Progenitor cell of endocrine pancreas (in vitro differentiated cells): ENCODE measurements around the gene DSG4. TPM values are rescaled to one million over a fixed set of nuclear protein-coding genes. Genes with fewer than 3 reads are reported as not detected.

ENCODE experiments used
- DNase-seq: peaks from one replicate; pipeline ENCODE4 v3.0.0; 2021; ENCODE audit warnings: low spot score; ENCODE audit not compliant: unreplicated experiment
- H3K27ac Mint-ChIP-seq: 2 replicates; pipeline ENCODE4 v1.8.0; 2021; ENCODE audit warnings: mild to moderate bottlenecking, moderate library complexity, mixed read lengths
- H3K27me3 Mint-ChIP-seq: 2 replicates; pipeline ENCODE4 v1.8.0; 2021; ENCODE audit warnings: mixed read lengths
- H3K36me3 Mint-ChIP-seq: 2 replicates; pipeline ENCODE4 v1.8.0; 2022; ENCODE audit warnings: mixed read lengths; ENCODE audit not compliant: insufficient read depth
- H3K4me1 Mint-ChIP-seq: 2 replicates; pipeline ENCODE4 v1.8.0; 2021; ENCODE audit warnings: low read depth, mixed read lengths
- H3K4me3 Mint-ChIP-seq: 2 replicates; pipeline ENCODE4 v1.8.0; 2021; ENCODE audit warnings: low read depth, mild to moderate bottlenecking, moderate library complexity, mixed read lengths
- H3K9me3 Mint-ChIP-seq: 2 replicates; pipeline ENCODE4 v1.8.0; 2021; ENCODE audit warnings: low read depth, mixed read lengths
- total RNA-seq: library from RNA; stranded (reverse); gene quantifications from 2 replicates; pipeline ENCODE4 v1.2.1, GENCODE V29; 2021
- TF ChIP-seq, protein P1 (sequence below): fragments of 200-600 bp; sonication (generic); IDR thresholded peaks from one replicate; pipeline ENCODE4 v1.5.0; 2021; ENCODE audit warnings: antibody characterized with exemption, mild to moderate bottlenecking; ENCODE audit not compliant: unreplicated experiment

Gene DSG4
- total RNA-seq, 1 donor from 2014 or later: not detected

DNA sequence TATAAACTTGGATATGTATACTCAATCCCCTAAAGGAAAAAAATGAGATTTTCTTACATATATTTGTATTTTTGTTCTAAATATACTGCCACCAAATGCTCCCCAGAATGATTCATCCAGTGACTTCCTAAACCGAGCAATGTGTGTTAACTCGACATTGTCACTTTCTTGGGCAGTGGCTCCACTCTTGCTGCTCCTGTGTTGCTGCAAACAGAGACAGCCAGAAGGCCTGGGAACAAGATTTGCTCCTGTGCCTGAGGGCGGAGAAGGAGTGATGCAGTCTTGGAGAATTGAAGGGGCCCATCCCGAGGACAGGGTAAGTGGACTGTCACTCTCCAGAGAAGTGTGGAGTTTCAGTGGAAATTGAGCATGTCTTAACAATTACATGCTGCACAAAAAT is 32.7 kb downstream of the DSG4 start:
- Mint-ChIP-seq H3K27ac (no peak overlapping the region), H3K9me3 (peaks cover 4% of the 10 kb centered on the region), H3K27me3 (no peaks in the 10 kb centered on the region), H3K4me1 (no peaks in the 10 kb centered on the region), H3K4me3 (no peak overlapping the region), H3K36me3 (no peaks in the 10 kb centered on the region)
- no peak for DNase-seq
- TF ChIP-seq, protein P1, sequence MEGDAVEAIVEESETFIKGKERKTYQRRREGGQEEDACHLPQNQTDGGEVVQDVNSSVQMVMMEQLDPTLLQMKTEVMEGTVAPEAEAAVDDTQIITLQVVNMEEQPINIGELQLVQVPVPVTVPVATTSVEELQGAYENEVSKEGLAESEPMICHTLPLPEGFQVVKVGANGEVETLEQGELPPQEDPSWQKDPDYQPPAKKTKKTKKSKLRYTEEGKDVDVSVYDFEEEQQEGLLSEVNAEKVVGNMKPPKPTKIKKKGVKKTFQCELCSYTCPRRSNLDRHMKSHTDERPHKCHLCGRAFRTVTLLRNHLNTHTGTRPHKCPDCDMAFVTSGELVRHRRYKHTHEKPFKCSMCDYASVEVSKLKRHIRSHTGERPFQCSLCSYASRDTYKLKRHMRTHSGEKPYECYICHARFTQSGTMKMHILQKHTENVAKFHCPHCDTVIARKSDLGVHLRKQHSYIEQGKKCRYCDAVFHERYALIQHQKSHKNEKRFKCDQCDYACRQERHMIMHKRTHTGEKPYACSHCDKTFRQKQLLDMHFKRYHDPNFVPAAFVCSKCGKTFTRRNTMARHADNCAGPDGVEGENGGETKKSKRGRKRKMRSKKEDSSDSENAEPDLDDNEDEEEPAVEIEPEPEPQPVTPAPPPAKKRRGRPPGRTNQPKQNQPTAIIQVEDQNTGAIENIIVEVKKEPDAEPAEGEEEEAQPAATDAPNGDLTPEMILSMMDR: no peak

DNA sequence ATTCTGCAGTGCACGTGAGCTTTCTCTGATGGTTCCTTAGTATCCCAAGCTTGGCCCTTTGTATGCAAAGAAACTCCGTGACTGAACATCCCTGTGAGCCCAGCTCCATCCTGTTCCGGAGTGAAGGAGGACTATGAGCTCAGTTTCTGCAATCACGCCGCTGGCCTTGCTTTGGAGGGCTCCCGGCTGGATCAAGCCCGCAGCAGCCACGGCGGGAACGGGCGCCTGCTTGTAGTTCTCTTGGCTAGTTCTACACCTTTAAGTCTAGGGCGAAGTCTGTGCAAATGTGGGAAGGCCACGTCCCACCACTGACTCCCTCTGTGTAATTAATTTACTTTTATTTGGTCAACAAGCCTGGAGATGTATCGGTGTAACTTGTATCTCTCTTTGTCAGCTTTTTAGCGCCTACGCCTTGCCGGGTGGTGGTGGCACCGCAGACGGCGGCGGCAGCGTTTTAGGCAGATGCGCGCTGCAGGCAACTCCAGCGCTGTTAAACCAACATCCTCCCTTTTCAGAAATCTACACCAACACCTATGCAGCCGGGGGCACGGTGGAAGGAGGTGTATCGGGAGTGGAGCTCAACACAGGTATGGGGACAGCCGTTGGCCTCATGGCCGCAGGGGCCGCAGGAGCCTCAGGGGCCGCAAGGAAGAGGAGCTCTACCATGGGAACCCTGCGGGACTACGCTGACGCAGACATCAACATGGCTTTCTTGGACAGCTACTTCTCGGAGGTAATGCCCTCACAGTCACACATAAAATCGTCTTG is 34.3 kb downstream of the DSG4 start:
- no peaks in the 10 kb centered on the region for H3K27me3 Mint-ChIP-seq
- no peak overlapping the region for H3K4me3 Mint-ChIP-seq
- TF ChIP-seq, protein P1: no peak
- peaks cover 8% of the 10 kb centered on the region for H3K9me3 Mint-ChIP-seq
- DNase-seq: no peak
- no peaks in the 10 kb centered on the region for H3K36me3 Mint-ChIP-seq
- H3K4me1 Mint-ChIP-seq: no peaks in the 10 kb centered on the region
- H3K27ac Mint-ChIP-seq: no peak overlapping the region

DNA sequence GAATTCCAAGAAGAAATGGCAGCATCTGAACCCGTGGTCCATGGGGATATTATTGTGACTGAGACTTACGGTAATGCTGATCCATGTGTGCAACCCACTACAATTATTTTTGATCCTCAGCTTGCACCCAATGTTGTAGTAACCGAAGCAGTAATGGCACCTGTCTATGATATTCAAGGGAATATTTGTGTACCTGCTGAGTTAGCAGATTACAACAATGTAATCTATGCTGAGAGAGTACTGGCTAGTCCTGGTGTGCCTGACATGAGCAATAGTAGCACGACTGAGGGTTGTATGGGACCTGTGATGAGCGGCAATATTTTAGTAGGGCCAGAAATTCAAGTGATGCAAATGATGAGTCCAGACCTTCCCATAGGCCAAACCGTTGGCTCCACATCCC is 36.6 kb downstream of the DSG4 start:
- TF ChIP-seq, protein P1: no peak
- DNase-seq: no peak
- H3K36me3 Mint-ChIP-seq: no peaks in the 10 kb centered on the region
- peaks cover 11% of the 10 kb centered on the region for H3K9me3 Mint-ChIP-seq
- H3K27ac Mint-ChIP-seq: no peak overlapping the region
- H3K4me3 Mint-ChIP-seq: no peak overlapping the region
- H3K4me1 Mint-ChIP-seq: no peaks in the 10 kb centered on the region
- no peaks in the 10 kb centered on the region for H3K27me3 Mint-ChIP-seq

DNA sequence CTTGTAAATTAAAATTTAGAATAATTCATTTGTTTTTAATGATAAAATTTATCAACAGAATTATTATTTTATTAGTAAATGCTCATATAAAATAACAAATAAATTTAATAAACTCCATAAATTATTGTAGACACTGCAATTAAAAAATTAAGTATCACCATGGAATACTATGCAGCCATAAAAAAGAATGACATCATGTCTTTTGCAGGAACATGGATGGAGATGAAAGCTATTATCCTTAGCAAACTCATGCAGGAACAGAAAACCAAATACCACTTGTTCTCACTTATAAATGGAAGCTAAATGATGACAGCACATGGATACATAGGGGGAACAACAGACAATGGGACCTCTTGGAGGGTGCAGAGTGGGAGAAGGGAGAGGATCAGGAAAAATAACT is 41.3 kb downstream of the DSG4 start:
- DNase-seq: no peak
- no peaks in the 10 kb centered on the region for H3K36me3 Mint-ChIP-seq
- no peaks in the 10 kb centered on the region for H3K27me3 Mint-ChIP-seq
- peaks cover 7% of the 10 kb centered on the region for H3K9me3 Mint-ChIP-seq
- TF ChIP-seq, protein P1: no peak
- no peak overlapping the region for H3K4me3 Mint-ChIP-seq
- no peak overlapping the region for H3K27ac Mint-ChIP-seq
- H3K4me1 Mint-ChIP-seq: peaks cover 10% of the 10 kb centered on the region

DNA sequence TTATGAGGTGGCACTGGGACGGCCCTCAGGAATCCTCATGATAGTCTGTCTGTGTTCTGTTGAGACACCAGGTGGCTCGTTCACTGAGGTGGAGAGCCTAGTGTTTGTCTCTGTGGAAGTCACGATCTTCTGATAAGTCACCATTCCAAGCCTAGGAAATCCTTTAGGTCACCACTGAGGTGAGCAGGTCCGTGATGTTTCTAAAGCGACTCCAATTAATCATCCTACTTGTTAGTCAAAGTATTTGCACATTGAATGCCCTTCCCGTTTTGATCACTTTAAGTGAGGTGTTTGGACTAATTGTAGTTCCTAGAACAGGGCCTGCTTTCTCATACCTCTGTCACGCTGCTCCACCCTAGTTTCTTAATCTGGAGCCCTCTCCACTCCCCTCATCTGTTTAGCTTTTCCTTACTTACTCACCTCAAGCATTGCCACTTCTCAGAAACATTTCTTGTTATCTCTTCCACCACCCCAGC is 42.9 kb downstream of the DSG4 start:
- peaks cover 7% of the 10 kb centered on the region for H3K9me3 Mint-ChIP-seq
- H3K36me3 Mint-ChIP-seq: no peaks in the 10 kb centered on the region
- no peak overlapping the region for H3K4me3 Mint-ChIP-seq
- H3K27ac Mint-ChIP-seq: no peak overlapping the region
- TF ChIP-seq, protein P1: no peak
- H3K4me1 Mint-ChIP-seq: peaks cover 10% of the 10 kb centered on the region
- DNase-seq: no peak
- H3K27me3 Mint-ChIP-seq: no peaks in the 10 kb centered on the region
